Stimulated activated CD8-positive, alpha-beta memory T cell treated with anti-CD3 and anti-CD28 coated beads, Interleukin-12 subunit alpha, Interleukin-12 subunit beta, amount 100 ng/mL, for 24 hours (primary cell): Measurements from ENCODE around the gene IL10RA.

Experiments used
- DNase-seq: peaks from one replicate; pipeline ENCODE4 v3.0.0-alpha.2; 2020; ENCODE audit errors: extremely low read depth

Gene IL10RA

DNA sequence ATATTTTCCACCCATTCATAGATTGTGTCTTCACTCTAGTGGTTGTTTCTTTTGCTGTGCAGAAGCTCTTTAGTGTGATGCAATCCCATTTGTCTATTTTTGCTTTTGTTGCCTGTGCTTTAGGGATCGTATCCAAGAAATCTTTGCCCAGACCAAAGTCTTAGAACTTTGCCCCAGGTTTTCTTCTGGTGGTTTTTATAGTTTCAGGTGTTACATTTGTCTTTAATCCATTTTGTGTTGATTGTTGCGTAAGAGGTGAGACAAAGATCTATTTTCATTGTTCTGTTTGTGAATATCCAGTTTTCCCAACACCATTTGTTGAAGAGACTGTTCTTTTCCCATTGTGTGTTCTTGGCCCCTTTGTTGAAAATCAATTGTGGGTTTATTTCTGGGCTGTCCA is 6.4 kb downstream of the IL10RA start:
- DNase-seq: no peak

DNA sequence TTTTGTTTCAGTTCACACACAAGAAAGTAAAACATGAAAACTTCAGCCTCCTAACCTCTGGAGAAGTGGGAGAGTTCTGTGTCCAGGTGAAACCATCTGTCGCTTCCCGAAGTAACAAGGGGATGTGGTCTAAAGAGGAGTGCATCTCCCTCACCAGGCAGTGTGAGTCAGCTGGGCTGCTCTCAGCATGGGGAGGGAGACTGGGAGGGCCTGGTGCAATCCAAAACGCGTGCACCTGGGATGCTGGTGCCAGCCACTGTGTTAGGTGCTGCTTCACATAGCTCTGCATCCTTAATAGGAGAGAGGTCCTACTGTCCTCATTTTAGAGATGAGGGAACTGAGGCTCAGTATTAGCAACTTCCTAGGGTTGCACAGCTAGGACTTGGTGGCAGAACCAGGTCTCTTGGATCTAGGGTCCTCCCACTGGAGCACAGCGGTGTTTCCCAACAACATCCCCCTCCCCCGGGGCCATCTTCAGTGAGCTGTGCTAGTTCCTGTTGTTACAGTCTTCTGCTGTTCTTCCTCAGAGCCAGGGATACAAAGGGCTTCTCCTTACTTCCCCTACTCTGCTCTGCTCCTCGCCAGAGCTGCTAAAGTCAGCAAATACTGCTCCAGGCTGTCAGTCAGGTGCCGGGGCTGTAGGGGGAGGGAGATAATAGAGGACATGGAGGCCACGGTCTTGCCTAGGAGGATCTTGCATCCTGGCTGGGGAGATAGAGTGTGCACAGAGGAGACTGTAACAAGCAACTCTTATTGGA is 8.0 kb downstream of the IL10RA start:
- no peak for DNase-seq

DNA sequence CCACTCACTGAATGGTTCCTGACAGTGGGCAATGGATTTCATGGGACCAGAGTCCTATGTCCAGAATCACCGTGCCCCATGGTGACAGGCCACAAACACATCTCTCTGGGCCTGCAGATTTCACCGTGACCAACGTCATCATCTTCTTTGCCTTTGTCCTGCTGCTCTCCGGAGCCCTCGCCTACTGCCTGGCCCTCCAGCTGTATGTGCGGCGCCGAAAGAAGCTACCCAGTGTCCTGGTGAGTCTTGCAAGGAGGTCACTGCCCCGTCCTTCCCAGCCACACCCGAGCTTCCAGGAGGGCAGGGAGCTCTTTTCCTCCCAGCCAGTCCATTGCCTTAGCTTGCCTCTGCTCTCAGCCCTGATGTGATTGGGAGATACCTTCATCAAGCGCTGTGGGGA is 9.3 kb downstream of the IL10RA start:
- no peak for DNase-seq

DNA sequence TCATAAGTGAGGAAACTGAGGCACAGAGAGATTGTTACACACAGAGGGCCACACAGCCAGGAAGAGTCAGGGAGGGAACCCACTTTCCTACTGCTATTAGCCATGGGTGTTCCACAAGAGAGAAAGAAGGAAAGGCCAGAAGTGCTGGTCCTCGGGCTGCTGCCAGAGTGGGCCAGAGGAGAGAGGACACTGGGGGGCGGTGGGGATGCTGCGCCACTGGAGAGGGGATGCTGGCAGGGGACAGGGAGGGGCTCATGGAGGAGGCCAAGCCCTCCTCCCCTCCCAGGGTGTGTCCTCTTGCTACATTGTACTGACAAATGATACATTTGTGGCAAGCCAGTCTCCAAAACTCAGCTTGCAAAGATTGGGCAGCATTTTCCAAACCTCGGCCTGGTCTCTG is 9.9 kb downstream of the IL10RA start:
- DNase-seq: no peak

DNA sequence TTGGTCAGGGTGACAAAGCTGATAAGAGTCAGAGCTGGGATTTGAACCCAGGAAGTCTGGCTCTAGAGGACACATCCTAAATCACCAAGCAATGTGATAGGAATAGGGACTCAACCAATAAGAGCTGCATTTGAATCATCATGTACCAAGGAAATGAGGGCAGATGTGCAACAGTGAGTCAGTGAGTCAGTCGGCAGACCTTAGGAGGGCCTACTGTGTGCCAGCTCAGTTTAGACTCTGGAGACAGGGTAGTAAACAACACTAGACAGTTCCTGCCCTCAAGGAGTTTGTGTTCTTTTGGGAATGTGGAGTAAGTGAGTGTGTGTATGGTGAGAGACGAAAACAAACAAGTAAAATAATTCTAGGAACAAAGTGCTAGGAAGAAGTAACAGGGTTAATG is 11.2 kb downstream of the IL10RA start:
- no peak for DNase-seq

DNA sequence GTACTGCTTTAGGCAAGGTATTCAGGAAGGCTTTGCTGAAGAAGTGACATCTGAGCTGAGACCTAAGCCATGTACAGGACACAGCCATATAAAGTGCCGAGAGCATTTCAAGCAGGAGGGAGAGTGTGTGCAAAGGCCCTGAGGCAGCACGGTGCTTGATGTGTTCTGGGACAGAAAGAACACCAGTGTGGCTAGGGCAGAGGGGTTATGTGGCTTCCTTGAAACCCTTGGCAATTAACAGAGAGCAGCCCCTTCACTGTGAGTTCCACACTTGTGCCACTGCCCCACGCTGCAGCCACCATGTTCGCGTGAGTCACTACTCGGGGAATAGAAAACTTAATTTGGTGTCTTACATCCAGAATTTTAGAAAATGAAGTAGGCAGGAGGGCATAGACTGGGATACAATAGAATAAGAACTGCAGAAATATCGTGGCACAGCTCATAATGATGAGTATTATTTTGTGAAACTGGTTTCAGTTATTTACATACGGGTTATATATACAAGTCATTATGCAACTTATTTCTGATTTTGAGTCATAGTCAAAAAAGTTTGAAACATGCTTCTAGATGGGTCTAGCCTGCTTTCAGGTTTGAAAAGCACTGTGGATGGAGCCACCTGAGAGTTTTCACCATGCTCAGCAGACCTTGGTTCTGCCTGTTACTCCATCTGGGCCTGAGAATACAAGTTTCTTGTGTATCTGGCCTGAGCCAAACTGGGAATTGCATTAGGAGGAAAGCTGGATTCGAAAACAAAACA is 11.8 kb downstream of the IL10RA start:
- no peak for DNase-seq

DNA sequence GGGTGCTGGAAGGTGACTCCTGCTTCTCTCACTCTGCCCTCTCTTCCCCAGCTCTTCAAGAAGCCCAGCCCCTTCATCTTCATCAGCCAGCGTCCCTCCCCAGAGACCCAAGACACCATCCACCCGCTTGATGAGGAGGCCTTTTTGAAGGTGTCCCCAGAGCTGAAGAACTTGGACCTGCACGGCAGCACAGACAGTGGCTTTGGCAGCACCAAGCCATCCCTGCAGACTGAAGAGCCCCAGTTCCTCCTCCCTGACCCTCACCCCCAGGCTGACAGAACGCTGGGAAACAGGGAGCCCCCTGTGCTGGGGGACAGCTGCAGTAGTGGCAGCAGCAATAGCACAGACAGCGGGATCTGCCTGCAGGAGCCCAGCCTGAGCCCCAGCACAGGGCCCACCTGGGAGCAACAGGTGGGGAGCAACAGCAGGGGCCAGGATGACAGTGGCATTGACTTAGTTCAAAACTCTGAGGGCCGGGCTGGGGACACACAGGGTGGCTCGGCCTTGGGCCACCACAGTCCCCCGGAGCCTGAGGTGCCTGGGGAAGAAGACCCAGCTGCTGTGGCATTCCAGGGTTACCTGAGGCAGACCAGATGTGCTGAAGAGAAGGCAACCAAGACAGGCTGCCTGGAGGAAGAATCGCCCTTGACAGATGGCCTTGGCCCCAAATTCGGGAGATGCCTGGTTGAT is 12.6 kb downstream of the IL10RA start:
- DNase-seq: no peak

DNA sequence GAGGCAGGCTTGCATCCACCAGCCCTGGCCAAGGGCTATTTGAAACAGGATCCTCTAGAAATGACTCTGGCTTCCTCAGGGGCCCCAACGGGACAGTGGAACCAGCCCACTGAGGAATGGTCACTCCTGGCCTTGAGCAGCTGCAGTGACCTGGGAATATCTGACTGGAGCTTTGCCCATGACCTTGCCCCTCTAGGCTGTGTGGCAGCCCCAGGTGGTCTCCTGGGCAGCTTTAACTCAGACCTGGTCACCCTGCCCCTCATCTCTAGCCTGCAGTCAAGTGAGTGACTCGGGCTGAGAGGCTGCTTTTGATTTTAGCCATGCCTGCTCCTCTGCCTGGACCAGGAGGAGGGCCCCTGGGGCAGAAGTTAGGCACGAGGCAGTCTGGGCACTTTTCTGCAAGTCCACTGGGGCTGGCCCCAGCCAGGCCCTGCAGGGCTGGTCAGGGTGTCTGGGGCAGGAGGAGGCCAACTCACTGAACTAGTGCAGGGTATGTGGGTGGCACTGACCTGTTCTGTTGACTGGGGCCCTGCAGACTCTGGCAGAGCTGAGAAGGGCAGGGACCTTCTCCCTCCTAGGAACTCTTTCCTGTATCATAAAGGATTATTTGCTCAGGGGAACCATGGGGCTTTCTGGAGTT is 13.3 kb downstream of the IL10RA start:
- no peak for DNase-seq

DNA sequence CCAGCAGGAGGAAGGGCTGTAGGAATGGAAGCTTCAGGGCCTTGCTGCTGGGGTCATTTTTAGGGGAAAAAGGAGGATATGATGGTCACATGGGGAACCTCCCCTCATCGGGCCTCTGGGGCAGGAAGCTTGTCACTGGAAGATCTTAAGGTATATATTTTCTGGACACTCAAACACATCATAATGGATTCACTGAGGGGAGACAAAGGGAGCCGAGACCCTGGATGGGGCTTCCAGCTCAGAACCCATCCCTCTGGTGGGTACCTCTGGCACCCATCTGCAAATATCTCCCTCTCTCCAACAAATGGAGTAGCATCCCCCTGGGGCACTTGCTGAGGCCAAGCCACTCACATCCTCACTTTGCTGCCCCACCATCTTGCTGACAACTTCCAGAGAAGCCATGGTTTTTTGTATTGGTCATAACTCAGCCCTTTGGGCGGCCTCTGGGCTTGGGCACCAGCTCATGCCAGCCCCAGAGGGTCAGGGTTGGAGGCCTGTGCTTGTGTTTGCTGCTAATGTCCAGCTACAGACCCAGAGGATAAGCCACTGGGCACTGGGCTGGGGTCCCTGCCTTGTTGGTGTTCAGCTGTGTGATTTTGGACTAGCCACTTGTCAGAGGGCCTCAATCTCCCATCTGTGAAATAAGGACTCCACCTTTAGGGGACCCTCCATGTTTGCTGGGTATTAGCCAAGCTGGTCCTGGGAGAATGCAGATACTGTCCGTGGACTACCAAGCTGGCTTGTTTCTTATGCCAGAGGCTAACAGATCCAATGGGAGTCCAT is 14.1 kb downstream of the IL10RA start:
- DNase-seq: no peak

DNA sequence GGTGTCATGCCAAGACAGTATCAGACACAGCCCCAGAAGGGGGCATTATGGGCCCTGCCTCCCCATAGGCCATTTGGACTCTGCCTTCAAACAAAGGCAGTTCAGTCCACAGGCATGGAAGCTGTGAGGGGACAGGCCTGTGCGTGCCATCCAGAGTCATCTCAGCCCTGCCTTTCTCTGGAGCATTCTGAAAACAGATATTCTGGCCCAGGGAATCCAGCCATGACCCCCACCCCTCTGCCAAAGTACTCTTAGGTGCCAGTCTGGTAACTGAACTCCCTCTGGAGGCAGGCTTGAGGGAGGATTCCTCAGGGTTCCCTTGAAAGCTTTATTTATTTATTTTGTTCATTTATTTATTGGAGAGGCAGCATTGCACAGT is 14.6 kb downstream of the IL10RA start:
- DNase-seq: no peak

DNA sequence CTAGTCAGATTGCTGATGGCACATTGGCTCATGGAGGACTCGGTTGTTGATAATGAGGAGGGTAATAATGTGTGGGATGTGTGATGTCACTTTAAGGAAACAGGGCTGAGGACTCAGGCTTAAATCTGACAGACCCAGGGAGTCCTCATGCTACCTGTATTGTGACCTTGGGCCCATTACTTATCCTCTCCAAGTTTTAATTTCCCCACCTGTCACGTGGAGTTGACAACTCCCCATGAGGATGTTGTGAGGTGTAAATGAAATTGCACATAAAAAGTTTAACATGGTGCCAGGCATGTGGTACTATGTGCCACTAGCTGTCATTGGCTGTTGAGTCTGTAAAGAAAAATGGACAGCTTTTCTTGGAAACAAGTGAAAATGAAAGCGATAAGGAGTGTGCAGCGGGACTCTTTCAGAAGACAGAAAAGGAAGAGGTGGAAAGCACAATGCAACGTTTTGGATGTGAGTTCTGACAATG is 15.3 kb downstream of the IL10RA start:
- no peak for DNase-seq

DNA sequence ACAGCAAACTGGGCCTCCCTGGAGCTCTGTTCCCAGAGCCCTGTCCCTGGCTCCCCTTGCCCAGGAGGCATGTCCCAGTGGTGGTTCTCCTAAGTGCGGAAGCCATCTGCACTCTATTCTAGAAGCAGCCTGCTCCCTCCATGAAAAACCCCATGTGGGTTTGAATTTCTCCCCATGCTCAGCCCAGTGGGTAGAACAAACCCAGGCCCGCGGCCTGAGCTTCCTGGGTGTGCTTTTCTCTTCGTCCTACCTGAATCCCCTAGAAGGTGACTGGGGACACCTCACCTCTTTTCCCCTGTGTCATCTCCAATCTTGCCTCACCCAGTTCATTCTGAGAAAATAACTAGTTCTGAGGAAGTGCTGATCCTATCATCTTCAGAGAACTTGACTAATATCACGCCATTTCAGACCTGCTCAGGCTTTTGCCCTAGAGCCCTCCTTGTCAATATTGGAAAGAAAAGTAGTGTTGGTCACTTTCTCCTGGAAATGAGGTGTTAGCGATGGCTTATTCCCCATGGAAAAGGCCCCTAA is 15.9 kb downstream of the IL10RA start:
- no peak for DNase-seq

DNA sequence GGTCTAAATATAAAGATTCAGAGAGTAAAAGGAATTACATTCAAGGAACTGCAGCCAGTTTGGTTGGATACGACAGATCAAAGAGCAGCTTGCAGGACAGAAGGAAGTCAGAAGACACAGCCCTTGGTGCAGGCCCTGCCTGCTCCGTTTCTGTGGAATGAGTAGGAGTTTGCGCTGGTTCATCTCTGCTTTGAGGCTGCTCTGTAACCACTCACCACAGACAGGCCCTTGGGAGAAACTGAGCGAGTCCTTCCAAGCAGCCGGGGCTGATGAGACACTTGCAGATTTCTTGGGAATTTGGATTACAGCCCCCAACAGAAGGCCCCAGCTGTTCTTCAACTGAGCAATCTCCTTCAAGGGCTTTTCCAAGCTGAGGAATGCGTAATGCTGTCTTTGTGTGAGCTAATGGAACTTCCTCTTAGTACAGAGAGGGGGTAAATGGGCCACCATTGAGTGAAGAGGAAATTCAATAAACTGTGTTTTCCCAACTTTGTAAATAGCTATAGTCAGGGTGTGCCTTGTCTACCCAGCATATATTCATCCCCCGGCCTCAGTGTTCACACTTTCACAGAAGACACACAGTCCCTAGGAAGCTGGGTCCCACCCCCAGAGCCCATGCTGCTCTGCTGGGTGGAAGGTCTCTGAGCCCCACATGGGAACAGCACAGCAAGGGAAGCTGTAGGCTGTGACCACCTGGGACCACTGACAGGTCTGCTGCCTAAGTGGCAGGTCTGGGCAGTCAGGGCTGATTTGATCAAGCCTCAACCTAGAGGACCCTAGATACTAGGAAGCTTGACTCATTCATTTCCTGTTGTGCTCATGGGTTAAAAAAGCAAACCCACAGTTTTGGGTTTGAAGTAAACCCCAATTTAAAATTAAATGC is 16.6 kb downstream of the IL10RA start:
- DNase-seq: peak; percentile 48

DNA sequence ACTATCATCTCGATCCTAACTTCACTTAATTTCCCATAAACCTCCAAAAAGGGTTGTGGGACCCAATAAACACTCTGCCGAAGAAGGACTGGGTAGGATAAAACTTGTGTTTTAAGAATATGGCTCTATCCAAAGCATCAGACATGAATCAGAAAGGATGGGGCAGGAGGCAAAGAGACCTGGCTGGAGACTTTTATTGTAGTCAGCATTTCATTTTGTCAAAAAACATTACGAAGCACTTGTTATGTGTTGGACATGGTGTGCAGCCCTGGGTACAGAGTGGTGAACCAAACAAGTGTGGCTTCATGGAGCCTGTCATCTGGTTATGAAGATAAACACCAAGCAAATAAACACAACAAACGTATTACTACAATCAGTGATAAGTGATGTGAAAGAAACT is 17.3 kb downstream of the IL10RA start:
- no peak for DNase-seq

DNA sequence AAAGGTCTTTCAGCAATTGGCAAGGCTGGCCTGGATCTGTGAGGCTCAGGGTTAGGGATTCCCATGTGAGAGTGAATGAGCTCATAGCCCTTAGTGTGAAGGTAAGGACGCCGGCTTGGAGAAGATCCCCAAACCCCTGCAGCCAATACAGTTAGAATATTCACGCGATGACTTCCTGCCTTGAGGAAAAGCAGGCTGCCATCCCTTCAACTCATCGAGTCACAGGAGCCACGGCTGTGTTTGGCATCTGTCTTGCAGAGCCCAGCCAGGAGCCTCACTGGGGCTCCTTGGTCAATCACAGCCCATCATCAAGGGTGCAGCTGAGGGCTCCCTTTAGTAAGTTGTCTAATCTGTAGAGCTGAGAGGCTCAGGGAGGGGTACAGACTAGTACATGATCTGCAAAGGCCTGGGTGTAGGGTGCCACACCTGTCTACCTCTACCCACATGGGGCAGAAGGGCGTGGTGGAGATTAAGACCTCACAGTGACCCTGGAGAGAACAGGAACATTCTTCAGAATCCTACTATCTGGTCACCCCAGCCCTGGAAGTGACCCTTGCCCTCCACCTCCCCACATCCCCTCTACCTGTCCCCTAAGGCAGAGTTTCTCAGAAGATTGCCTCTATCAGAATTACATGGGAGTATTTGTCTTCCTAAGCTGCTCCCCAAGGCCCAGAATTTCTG is 18.5 kb downstream of the IL10RA start:
- no peak for DNase-seq

DNA sequence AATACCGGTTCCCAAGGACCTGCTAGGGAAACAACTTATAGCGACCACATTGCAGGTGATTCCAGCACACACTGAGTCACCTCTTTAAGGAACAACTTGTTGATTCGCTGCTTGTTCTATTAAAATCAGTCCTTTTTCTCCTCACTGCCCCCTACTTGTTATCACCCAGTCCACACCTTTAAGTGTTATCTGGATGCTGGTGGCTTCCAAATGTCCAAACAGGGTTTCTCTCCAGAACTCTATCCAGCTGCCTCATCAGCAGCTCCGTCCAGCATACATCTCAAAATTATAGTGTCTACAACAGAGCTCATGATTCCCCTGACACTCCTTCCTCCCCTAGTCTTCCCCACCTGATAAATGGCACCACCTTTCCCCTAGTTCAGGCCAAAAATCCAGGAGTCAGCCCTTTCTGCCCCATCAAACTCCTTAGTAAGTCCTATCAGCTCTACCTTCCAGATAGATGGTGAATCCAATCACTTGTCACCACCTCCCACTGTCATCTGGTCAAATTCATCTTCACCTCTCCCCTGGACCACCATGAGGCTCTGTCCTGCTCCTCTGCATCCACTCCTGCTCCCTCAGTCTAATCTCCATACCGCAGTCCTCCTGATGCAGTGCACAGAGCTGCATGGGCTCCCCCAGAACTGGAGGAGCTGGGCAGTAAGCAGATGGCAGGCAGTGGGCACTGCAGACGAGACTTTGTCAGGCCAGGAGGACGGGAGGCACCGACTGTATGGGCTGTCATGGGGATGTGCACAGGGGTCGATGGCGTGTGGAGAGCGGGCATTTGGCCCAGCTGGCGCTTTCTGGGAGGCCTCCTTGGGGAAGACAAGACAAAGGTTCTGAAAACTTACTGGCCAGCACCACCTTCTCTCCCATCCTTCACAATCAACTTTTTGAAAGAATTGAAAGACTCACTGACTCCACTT is 19.3 kb downstream of the IL10RA start:
- DNase-seq: no peak

DNA sequence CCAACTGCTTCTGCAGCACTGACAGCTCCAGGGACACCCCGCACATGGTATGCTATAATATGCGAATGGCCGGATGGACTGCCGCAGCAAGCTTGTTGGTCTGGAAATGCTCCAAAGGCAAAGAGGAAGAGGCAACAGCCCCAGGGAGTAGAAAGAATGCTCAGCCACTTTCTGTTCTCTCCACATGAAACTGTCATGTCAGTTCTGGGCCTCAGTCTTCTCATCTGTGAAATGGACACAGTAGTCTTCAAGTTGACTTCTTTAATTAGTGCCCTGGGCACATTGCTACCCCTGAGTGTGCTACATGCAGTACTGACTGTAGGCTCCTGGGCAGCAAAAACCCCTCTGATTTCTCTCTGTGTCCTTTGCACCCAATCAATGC is 19.9 kb downstream of the IL10RA start:
- no peak for DNase-seq

DNA sequence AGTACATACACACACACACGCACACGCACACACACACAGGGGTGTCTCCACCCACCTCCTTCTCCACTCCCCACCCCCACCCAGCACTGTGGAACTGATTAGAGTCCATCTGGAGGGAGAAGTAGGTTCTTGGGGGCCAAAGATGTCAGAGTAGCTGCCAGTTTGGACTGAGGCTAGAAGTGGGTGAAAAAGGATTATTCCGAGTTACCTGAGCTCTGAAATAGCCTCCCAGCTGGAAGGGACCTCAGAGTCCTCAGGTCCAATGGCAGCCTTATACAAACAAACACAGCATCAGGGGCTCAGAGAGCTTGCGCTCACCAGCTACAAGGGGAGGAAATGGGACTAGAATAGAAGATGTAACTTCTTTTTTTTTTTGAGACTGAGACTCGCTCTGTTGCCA is 20.8 kb downstream of the IL10RA start:
- no peak for DNase-seq
